Endothelial cell of umbilical vein (primary cell): ENCODE results near the gene CNNM4. TPM values are rescaled to one million over a fixed set of nuclear protein-coding genes. Genes with fewer than 3 reads are reported as not detected.

Experiments used
- BruUV-seq: library from RNA; stranded (reverse); fragments of 400-500 nt; replicated peaks from 2 replicates; lab custom pipeline; 2021; lab: Mats Ljungman, UMichigan
- CTCF ChIA-PET: fragments of 300-600, 350-600 bp; sonication (Branson Sonifier 250); formaldehyde crosslinking; loops from one replicate; lab custom pipeline; 2021; ENCODE audit warnings: antibody characterized with exemption, inconsistent platforms; lab: Charles Lee
- POLR2A ChIA-PET: fragments of 300-600, 350-600 bp; sonication (Branson Sonifier 250); formaldehyde crosslinking; loops from one replicate; lab custom pipeline; 2021; ENCODE audit warnings: antibody characterized with exemption, inconsistent platforms; lab: Charles Lee
- DNase-seq: peaks from one replicate; pipeline ENCODE4 v3.0.0-alpha.2; 2011; ENCODE audit warnings: low read depth, low spot score
- FAIRE-seq: peaks from 2 replicates; lab custom pipeline; 2011; peaks lifted over from hg19 to GRCh38; lab: Jason Lieb, UNC
- H2AFZ ChIP-seq: 2 replicates; pipeline ENCODE4 v1.6.0; 2012; ENCODE audit warnings: low read depth, low read length, control low read depth, inconsistent platforms
- H3K27ac ChIP-seq: 2 replicates; pipeline ENCODE4 v1.5.1; 2011; ENCODE audit warnings: low read depth, mild to moderate bottlenecking, control low read depth, low read length, moderate library complexity; ENCODE audit not compliant: insufficient read depth
- H3K27me3 ChIP-seq, 2 experiments: 2 replicates each; pipeline versions ENCODE4 v1.6.0 to v1.6.1; 2011; ENCODE audit warnings: low read length in 2 of 2, mixed read lengths in 1 of 2; ENCODE audit not compliant: control insufficient read depth in 2 of 2, insufficient read depth in 2 of 2
- H3K36me3 ChIP-seq, 2 experiments: 2 replicates in 1 of 2; 3 replicates in 1 of 2; pipeline ENCODE4 v1.5.1; 2011; ENCODE audit warnings: low read length in 2 of 2, mild to moderate bottlenecking in 1 of 2, moderate library complexity in 1 of 2; ENCODE audit not compliant: control insufficient read depth in 2 of 2, insufficient read depth in 2 of 2; ENCODE audit errors: extremely low read depth in 1 of 2
- H3K4me1 ChIP-seq: 3 replicates; pipeline ENCODE4 v1.5.1; 2011; ENCODE audit warnings: mild to moderate bottlenecking, low read length; ENCODE audit not compliant: control insufficient read depth, insufficient read depth; ENCODE audit errors: extremely low read depth
- H3K4me2 ChIP-seq: 2 replicates; pipeline ENCODE4 v1.6.1; 2011; ENCODE audit warnings: low read length, control low read depth, mixed read lengths; ENCODE audit not compliant: insufficient read depth
- H3K4me3 ChIP-seq, 3 experiments: fragments of 200-600 bp in 1 of 3; sonication (generic), shearing (Covaris generic) in 1 of 3; replicated peaks in 1 of 3; 2 replicates each; pipeline ENCODE4 v1.5.1; 2011 to 2016; ENCODE audit warnings: control low read depth in 3 of 3, low read length in 3 of 3, mild to moderate bottlenecking in 2 of 3, inconsistent platforms in 1 of 3, low read depth in 1 of 3, moderate library complexity in 1 of 3; ENCODE audit not compliant: insufficient read depth in 1 of 3
- H3K79me2 ChIP-seq: 2 replicates; pipeline ENCODE4 v1.6.0; 2012; ENCODE audit warnings: low read length, inconsistent platforms; ENCODE audit not compliant: control insufficient read depth, insufficient read depth
- H3K9ac ChIP-seq: replicated peaks from 2 replicates; pipeline ENCODE3; 2011; ENCODE audit warnings: low read length, control low read depth; ENCODE audit not compliant: insufficient read depth; ENCODE audit errors: extremely low read depth
- H3K9me1 ChIP-seq: replicated peaks from 3 replicates; pipeline ENCODE4 v1.6.0; 2011; ENCODE audit warnings: mild to moderate bottlenecking, low read length; ENCODE audit not compliant: control insufficient read depth, insufficient read depth; ENCODE audit errors: extremely low read depth
- H3K9me3 ChIP-seq: replicated peaks from 2 replicates; pipeline ENCODE4 v1.5.1; 2012; ENCODE audit warnings: low read length, inconsistent platforms; ENCODE audit not compliant: control insufficient read depth, insufficient read depth
- H4K20me1 ChIP-seq: replicated peaks from 2 replicates; pipeline ENCODE3; 2011; ENCODE audit warnings: mild to moderate bottlenecking, low read length; ENCODE audit not compliant: control insufficient read depth, insufficient read depth; ENCODE audit errors: extremely low read depth
- EZH2 ChIP-seq: IDR thresholded peaks from 2 replicates; pipeline ENCODE4 v1.6.1; 2012; ENCODE audit warnings: borderline replicate concordance, low read depth, mild to moderate bottlenecking, moderate library complexity, low read length, inconsistent platforms; ENCODE audit not compliant: severe bottlenecking
- FOS ChIP-seq: IDR thresholded peaks from 2 replicates; pipeline ENCODE4 v1.6.1; 2011; ENCODE audit warnings: mild to moderate bottlenecking, low read length, moderate library complexity, borderline replicate concordance; ENCODE audit not compliant: insufficient read depth
- GATA2 ChIP-seq: IDR thresholded peaks from 2 replicates; pipeline ENCODE4 v1.7.0; 2011; ENCODE audit warnings: low read depth, mild to moderate bottlenecking, moderate library complexity, mixed read lengths, low read length; ENCODE audit not compliant: insufficient read length, insufficient read depth
- JUN ChIP-seq: IDR thresholded peaks from 2 replicates; pipeline ENCODE4 v1.6.1; 2011; ENCODE audit warnings: borderline replicate concordance, low read depth; ENCODE audit not compliant: insufficient read length, insufficient read depth
- MYC ChIP-seq: IDR thresholded peaks from one replicate; pipeline ENCODE4 v1.6.1; 2011; ENCODE audit warnings: mild to moderate bottlenecking, low read depth, low read length
- POLR2A ChIP-seq: IDR thresholded peaks from 2 replicates; pipeline ENCODE4 v1.6.1; 2012; ENCODE audit warnings: low read depth, mild to moderate bottlenecking, control low read depth, low read length
- POLR2AphosphoS5 ChIP-seq: IDR thresholded peaks from 2 replicates; pipeline ENCODE4 v1.6.1; 2012; ENCODE audit warnings: low read depth, mild to moderate bottlenecking, control low read depth, low read length, moderate library complexity; ENCODE audit not compliant: insufficient read depth
- dilution Hi-C: fragments of 300-500 bp; cut with MboI; formaldehyde crosslinking; loops from one replicate; pipeline ENCODE4 v1.15.0; 2019; ENCODE audit warnings: low sequenced_read_pairs; ENCODE audit not compliant: extremely low pct_ligation_motif_present
- intact Hi-C: fragments of 100-400 bp; cut with micrococcal nuclease; formaldehyde crosslinking; loops from one replicate; pipeline ENCODE4 v1.10.0; 2022
- polyA plus RNA-seq, 4 experiments: library from polyadenylated mRNA; depleted of rRNA in 3 of 4; stranded (reverse) in 3 of 4; unstranded in 1 of 4; fragments of >200 nt; gene quantifications; 2 replicates each; pipeline versions ENCODE4 v1.2.1 to v1.2.3, GENCODE V29; 2011 to 2012; ENCODE audit warnings: missing spikeins in 1 of 4
- total RNA-seq: library from RNA; stranded (reverse); gene quantifications from 2 replicates; pipeline ENCODE4 v1.2.3, GENCODE V29; 2021
- TF ChIP-seq, protein P1 (sequence below), 2 donors: IDR thresholded peaks; 1 replicate in 1 of 2; 2 replicates in 1 of 2; pipeline ENCODE4 v1.5.1; 2011; ENCODE audit warnings: low read length in 2 of 2, mild to moderate bottlenecking in 2 of 2, moderate library complexity in 2 of 2, control low read depth in 1 of 2, inconsistent platforms in 1 of 2, low read depth in 1 of 2; ENCODE audit not compliant: insufficient read depth in 1 of 2; ENCODE audit errors: extremely low read depth in 1 of 2
- TF ChIP-seq, protein P2 (sequence below): IDR thresholded peaks from 2 replicates; pipeline ENCODE4 v1.6.1; 2011; ENCODE audit not compliant: insufficient read depth, insufficient read length

CNNM4 gene
- total and polyA plus RNA-seq, 2 donors (not counting 3 experiments of a cell fraction or from before 2014, with no cell fraction given) = 4.7 to 5.3 TPM

DNA sequence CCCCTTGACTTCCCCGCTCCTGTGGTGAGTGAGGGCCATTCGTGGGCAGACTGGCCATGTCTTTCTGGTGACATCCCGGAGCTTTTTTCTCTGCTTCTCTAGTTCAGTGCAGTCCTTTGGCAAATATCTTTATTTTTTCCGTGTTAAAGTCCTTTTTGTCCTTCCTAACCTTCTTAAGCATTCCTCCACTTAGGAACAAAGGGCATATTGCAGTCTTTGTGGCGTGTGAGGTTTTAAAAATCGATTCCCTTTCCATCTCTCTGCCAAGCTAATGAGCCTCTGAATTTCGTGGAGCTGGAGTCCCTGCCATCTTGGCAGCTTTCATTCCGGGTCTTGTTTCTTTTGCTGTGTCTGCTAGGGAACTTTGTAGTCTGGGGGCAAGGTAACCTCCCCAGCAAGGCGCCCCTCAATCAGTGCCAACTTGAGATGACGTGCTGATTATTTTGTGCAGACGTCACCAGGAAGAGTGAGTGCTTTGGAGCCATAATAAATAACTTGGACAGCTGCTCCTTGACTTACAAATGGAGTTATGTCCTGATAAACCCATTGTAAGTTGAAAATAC lies 60.5 kb downstream of the CNNM4 start:
- Histone ChIP-seq H3K4me3 (no peak overlapping the region), H3K9me1 (no peaks in the 10 kb centered on the region), H3K4me2 (no peak overlapping the region), H3K9me3 (no peaks in the 10 kb centered on the region), H3K27me3 (no peaks in the 10 kb centered on the region), H3K4me1 (peaks cover 8% of the 10 kb centered on the region), H3K36me3 (peaks cover 0 to 2% of the 10 kb centered on the region in 2 experiments), H3K79me2 (peaks cover 10% of the 10 kb centered on the region), H2AFZ (no peak overlapping the region), H3K27ac (no peak overlapping the region), H4K20me1 (no peaks in the 10 kb centered on the region), H3K9ac (no peak overlapping the region)
- ChIA-PET CTCF (interaction anchor here (1.3 kb wide), 1 partner anchor 36 kb away, joined by 3 read pairs; the partner anchor contains the start of gene ANKRD39), POLR2A (no interaction called here)
- BruUV-seq = no TSS peak
- TF ChIP-seq, protein P1, sequence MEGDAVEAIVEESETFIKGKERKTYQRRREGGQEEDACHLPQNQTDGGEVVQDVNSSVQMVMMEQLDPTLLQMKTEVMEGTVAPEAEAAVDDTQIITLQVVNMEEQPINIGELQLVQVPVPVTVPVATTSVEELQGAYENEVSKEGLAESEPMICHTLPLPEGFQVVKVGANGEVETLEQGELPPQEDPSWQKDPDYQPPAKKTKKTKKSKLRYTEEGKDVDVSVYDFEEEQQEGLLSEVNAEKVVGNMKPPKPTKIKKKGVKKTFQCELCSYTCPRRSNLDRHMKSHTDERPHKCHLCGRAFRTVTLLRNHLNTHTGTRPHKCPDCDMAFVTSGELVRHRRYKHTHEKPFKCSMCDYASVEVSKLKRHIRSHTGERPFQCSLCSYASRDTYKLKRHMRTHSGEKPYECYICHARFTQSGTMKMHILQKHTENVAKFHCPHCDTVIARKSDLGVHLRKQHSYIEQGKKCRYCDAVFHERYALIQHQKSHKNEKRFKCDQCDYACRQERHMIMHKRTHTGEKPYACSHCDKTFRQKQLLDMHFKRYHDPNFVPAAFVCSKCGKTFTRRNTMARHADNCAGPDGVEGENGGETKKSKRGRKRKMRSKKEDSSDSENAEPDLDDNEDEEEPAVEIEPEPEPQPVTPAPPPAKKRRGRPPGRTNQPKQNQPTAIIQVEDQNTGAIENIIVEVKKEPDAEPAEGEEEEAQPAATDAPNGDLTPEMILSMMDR (IDR thresholded peaks at IDR 0.05; ENCODE audit: extremely low read depth in 1 of 2, insufficient read depth in 1 of 2, low read depth in 1 of 2, low read length in 2 of 2) = no peak
- TF ChIP-seq POLR2AphosphoS5 = no peak
- TF ChIP-seq GATA2 = no peak
- TF ChIP-seq MYC = no peak
- TF ChIP-seq JUN = no peak
- TF ChIP-seq POLR2A = no peak
- no peak for TF ChIP-seq EZH2
- TF ChIP-seq, protein P2, sequence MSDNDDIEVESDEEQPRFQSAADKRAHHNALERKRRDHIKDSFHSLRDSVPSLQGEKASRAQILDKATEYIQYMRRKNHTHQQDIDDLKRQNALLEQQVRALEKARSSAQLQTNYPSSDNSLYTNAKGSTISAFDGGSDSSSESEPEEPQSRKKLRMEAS = no peak
- TF ChIP-seq FOS = no peak
- DNase-seq = no peak
- dilution Hi-C loops (no loop called here), intact Hi-C loops (no loop called here)
- FAIRE-seq = no peak
